ENCODE measurements around the gene NAALADL2. TPM values are rescaled to one million over a fixed set of nuclear protein-coding genes. Genes with fewer than 3 reads are reported as not detected.

The NAALADL2 gene
- total and polyA plus RNA-seq, 2 of the 4 experiments (the other 2 are of a cell fraction), result 3.8 to 19.2 TPM

DNA sequence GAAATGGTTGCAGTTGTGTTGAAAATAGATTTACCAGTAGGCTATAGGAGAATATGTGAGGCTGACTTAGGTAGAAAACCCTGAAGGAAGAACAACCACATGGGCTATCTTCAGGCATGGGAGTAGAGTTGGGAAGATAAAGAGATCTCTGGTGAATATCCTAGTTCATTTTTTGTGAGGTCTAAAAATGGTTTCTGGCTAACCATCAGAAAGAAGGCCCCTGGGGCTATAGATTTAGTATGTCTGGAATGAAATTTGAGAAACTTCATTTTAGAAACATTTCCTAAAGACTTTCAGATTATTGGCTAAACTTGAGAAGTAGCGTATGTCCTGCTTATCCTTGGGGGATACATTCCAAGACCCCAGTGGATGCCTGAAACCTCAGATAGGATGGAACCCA lies 148.2 kb downstream of the NAALADL2 start:
- H4K91ac ChIP-seq (ENCODE audit: insufficient read depth, low read depth, low read length), result peak overlapping the region; percentile 31; the same call in 1 of the 2 replicates
- H4K20me1 ChIP-seq (ENCODE audit: insufficient read depth, low read length), result no peaks in the 10 kb centered on the region
- H3K4me2 ChIP-seq (ENCODE audit: low read depth, low read length), result no peak overlapping the region
- POLR2A ChIA-PET (ENCODE audit: unreplicated experiment), result interaction anchor here (0.6 kb wide), 2 partner anchors 566 to 1439 kb away, joined by 6 to 12 read pairs; no protein-coding TSS in a partner anchor
- CTCF ChIA-PET, result no interaction called here
- H3K9me1 ChIP-seq (ENCODE audit: insufficient read depth, low read length), result no peaks in the 10 kb centered on the region
- no peak overlapping the region for H3K14ac ChIP-seq (replicated peaks; ENCODE audit: low read depth, low read length)
- no peak overlapping the region for H3K56ac ChIP-seq (ENCODE audit: extremely low read depth, insufficient read depth, low read length)
- no peaks in the 10 kb centered on the region for H3K9me3 ChIP-seq (ENCODE audit: control insufficient read depth, insufficient read depth, low read length)
- no peak overlapping the region for H2AFZ ChIP-seq (replicated peaks; ENCODE audit: low read length, poor library complexity)
- no peak overlapping the region; the same call in 1 of the 2 replicates for H4K5ac ChIP-seq (ENCODE audit: low read depth, low read length)
- no peak overlapping the region; the same call in 2 of the 3 replicates for H2BK15ac ChIP-seq (ENCODE audit: low read depth, low read length)
- ATAC-seq (ENCODE audit: low read depth) (no peak), DNase-seq (no peak)
- no peak overlapping the region for H2AK9ac ChIP-seq (replicated peaks; ENCODE audit: low read depth, low read length, poor library complexity)
- TF ChIP-seq MXI1 (IDR thresholded peaks at IDR 0.05; ENCODE audit: borderline replicate concordance, low read depth, low read length), result no peak
- TF ChIP-seq, protein P1, sequence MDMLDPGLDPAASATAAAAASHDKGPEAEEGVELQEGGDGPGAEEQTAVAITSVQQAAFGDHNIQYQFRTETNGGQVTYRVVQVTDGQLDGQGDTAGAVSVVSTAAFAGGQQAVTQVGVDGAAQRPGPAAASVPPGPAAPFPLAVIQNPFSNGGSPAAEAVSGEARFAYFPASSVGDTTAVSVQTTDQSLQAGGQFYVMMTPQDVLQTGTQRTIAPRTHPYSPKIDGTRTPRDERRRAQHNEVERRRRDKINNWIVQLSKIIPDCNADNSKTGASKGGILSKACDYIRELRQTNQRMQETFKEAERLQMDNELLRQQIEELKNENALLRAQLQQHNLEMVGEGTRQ (IDR thresholded peaks at IDR 0.05; ENCODE audit: low read depth, low read length), result no peak
- no peak for TF ChIP-seq RFX5 (IDR thresholded peaks at IDR 0.05; ENCODE audit: low read depth, low read length)
- no peak for TF ChIP-seq CHD1 (IDR thresholded peaks at IDR 0.05; ENCODE audit: low read depth, low read length)
- no peak for TF ChIP-seq RAD21 (IDR thresholded peaks at IDR 0.05; ENCODE audit: low read length)
- TF ChIP-seq ELK1 (IDR thresholded peaks at IDR 0.05; ENCODE audit: borderline replicate concordance, low read depth, low read length), result no peak
- TF ChIP-seq RCOR1 (IDR thresholded peaks at IDR 0.05; ENCODE audit: insufficient replicate concordance, low read length), result no peak
- TF ChIP-seq BHLHE40 (IDR thresholded peaks at IDR 0.05; ENCODE audit: low read depth, low read length), result no peak
- TF ChIP-seq CEBPB (IDR thresholded peaks at IDR 0.05; ENCODE audit: low read depth, low read length), result no peak
- peaks cover 10% of the 10 kb centered on the region for H3K4me1 ChIP-seq (ENCODE audit: control insufficient read depth, insufficient read depth, low read length)
- no TSS peak for BruUV-seq (replicated peaks)
- intact Hi-C loops (cut with micrococcal nuclease), result no loop called here
- WGBS, 2 experiments (ENCODE audit: extremely low coverage in 2 of 2, insufficient read length in 1 of 2), result no CpG with 5 or more reads among the region's 1 CpG
- no peaks in the 10 kb centered on the region for H3K27me3 ChIP-seq (ENCODE audit: control insufficient read depth, insufficient read depth, low read length)
- H3K36me3 ChIP-seq (ENCODE audit: control insufficient read depth, insufficient read depth, low read length), result no peaks in the 10 kb centered on the region
- peak overlapping the region; percentile 72 for H2BK20ac ChIP-seq (ENCODE audit: low read depth, low read length)
- peak overlapping the region; percentile 45; the same call in 1 of the 2 replicates for H3K18ac ChIP-seq (ENCODE audit: low read depth, low read length)
- peak overlapping the region; percentile 27 for H2BK5ac ChIP-seq (ENCODE audit: low read depth, low read length, poor library complexity, severe bottlenecking)
- no peaks in the 10 kb centered on the region for H3K79me1 ChIP-seq (ENCODE audit: low read depth in 1 of 2, low read length in 2 of 2)
- dilution Hi-C loops (cut with HindIII; ENCODE audit: low sequenced_read_pairs, unreplicated experiment), result no loop called here
- in situ Hi-C loops (cut with MboI; ENCODE audit: low sequenced_read_pairs), result no loop called here
- peak overlapping the region in 1 of 2 experiments; percentile 63; a peak in 2 of 4 replicates for H4K8ac ChIP-seq (ENCODE audit: low read depth in 2 of 2, low read length in 2 of 2)
- peak overlapping the region; percentile 5; the same call in 1 of the 2 replicates for H3K4ac ChIP-seq (ENCODE audit: low read depth, low read length)
- no peak overlapping the region for H3K9ac ChIP-seq (ENCODE audit: low read depth, low read length)
- H2BK120ac ChIP-seq (ENCODE audit: low read depth, low read length), result peak overlapping the region; percentile 47; the same call in 1 of the 2 replicates
- no peak overlapping the region for H3K27ac ChIP-seq (ENCODE audit: insufficient read depth, low read length)
- H3K23ac ChIP-seq (ENCODE audit: low read depth, low read length), result no peak overlapping the region
- H2AK5ac ChIP-seq (ENCODE audit: low read depth, low read length), result no peak overlapping the region
- no peak overlapping the region for H3K4me3 ChIP-seq (ENCODE audit: insufficient read depth, low read depth, low read length)

Measured in IMR-90 (cell line).